AG04450 (cell line): Measurements from ENCODE around the gene BCL7B. TPM values are rescaled to one million over a fixed set of nuclear protein-coding genes. Genes with fewer than 3 reads are reported as not detected.
"Not testable (repeated sequence)": the region's sequence is repeated elsewhere in the genome, so short reads cannot be mapped to it uniquely, and the experiment has no call there.

Experiments
- CTCF ChIA-PET: fragments of 300-600, 350-600 bp; formaldehyde crosslinking; extraction: SDS; loops from one replicate; lab custom pipeline; 2022; ENCODE audit warnings: antibody characterized with exemption, inconsistent platforms; lab: Charles Lee
- POLR2A ChIA-PET: fragments of 350-600 bp; formaldehyde crosslinking; extraction: SDS; loops from one replicate; lab custom pipeline; 2021; ENCODE audit warnings: antibody characterized with exemption, inconsistent platforms; lab: Yijun Ruan, JAX
- DNase-seq: peaks from one replicate; pipeline ENCODE4 v3.0.0-alpha.2; 2011; ENCODE audit warnings: low read depth, low spot score
- H3K27ac ChIP-seq: one replicate; pipeline ENCODE4 v1.5.1; 2012; ENCODE audit warnings: low read depth, low read length, control low read depth
- H3K27me3 ChIP-seq: one replicate; pipeline ENCODE4 v1.6.0; 2012; ENCODE audit warnings: low read length; ENCODE audit not compliant: control insufficient read depth, insufficient read depth
- H3K4me3 ChIP-seq: 2 replicates; pipeline ENCODE4 v1.5.1; 2011; ENCODE audit warnings: mild to moderate bottlenecking, low read depth, low read length, control low read depth
- H3K9me3 ChIP-seq: 2 replicates; pipeline ENCODE4 v1.5.1; 2012; ENCODE audit warnings: low read length; ENCODE audit not compliant: control insufficient read depth, insufficient read depth
- CTCF ChIP-seq: IDR thresholded peaks from 2 replicates; pipeline ENCODE4 v1.5.1; 2011; ENCODE audit warnings: low read depth, low read length, control low read depth, inconsistent platforms
- polyA plus RNA-seq: library from polyadenylated mRNA; depleted of rRNA; stranded (reverse); fragments of >200 nt; gene quantifications from 2 replicates; pipeline ENCODE4 v1.2.3, GENCODE V29; 2011

The BCL7B gene
- polyA plus RNA-seq, 1 experiment: 41.9 TPM

- TF ChIP-seq CTCF: no peak
- no peak for DNase-seq
- Histone ChIP-seq H3K9me3 (no peaks in the 10 kb centered on the region), H3K27ac (no peak overlapping the region), H3K27me3 (peaks cover 21% of the 10 kb centered on the region), H3K4me3 (no peak overlapping the region)
- ChIA-PET POLR2A (no interaction called here), CTCF (no interaction called here)
Observed at GRCh38 chr7:73593207-73594045, 35.9 kb upstream of the BCL7B start.

- no peaks in the 10 kb centered on the region for H3K27me3 ChIP-seq
- no peak overlapping the region for H3K4me3 ChIP-seq
- ChIA-PET POLR2A (interaction anchor here (0.9 kb wide), 1 partner anchor 8 kb away, joined by 4 read pairs; the partner anchor contains the start of gene TBL2), CTCF (interaction anchor here (2.5 kb wide), 1 partner anchor 20 kb away, joined by 12 read pairs; no protein-coding TSS in a partner anchor)
- H3K27ac ChIP-seq: no peak overlapping the region
- DNase-seq: no peak
- no peak for TF ChIP-seq CTCF
- no peaks in the 10 kb centered on the region for H3K9me3 ChIP-seq
Observed at GRCh38 chr7:73586911-73587310, 29.4 kb upstream of the BCL7B start.

- Histone ChIP-seq H3K9me3 (no peaks in the 10 kb centered on the region), H3K27me3 (no peaks in the 10 kb centered on the region), H3K4me3 (no peak overlapping the region), H3K27ac (no peak overlapping the region)
- ChIA-PET POLR2A (interaction anchor here (0.7 kb wide), 1 partner anchor 14 kb away, joined by 12 read pairs; no protein-coding TSS in a partner anchor), CTCF (interaction anchor here (1.5 kb wide), 1 partner anchor 21 kb away, joined by 7 read pairs; no protein-coding TSS in a partner anchor)
- DNase-seq: no peak
- TF ChIP-seq CTCF: no peak
Observed at GRCh38 chr7:73585196-73585595, 27.7 kb upstream of the BCL7B start.

- ChIA-PET POLR2A (interaction anchor here (0.6 kb wide), 1 partner anchor 23 kb away, joined by 9 read pairs; no protein-coding TSS in a partner anchor), CTCF (no interaction called here)
- TF ChIP-seq CTCF: no peak
- H3K9me3 ChIP-seq: no peaks in the 10 kb centered on the region
- no peak for DNase-seq
- no peaks in the 10 kb centered on the region for H3K27me3 ChIP-seq
- H3K4me3 ChIP-seq: no peak overlapping the region
- no peak overlapping the region for H3K27ac ChIP-seq
Observed at GRCh38 chr7:73582664-73583202, 25.2 kb upstream of the BCL7B start.

GRCh38 chr7:73581006-73581405 lies 23.5 kb upstream of the BCL7B start:
- CTCF ChIA-PET: interaction anchor here (0.6 to 1.4 kb wide), 2 partner anchors 26 to 625 kb away, joined by 4 to 5 read pairs; no protein-coding TSS in a partner anchor
- POLR2A ChIA-PET, DNase-seq, H3K27ac ChIP-seq, H3K9me3 ChIP-seq, H3K27me3 ChIP-seq, H3K4me3 ChIP-seq: not testable (repeated sequence)
